Measurements from ENCODE around the gene FIG4. TPM values are rescaled to one million over a fixed set of nuclear protein-coding genes. Genes with fewer than 3 reads are reported as not detected.

Gene FIG4
- total RNA-seq, 1 experiment from 2014 or later: 23.1 TPM

DNA sequence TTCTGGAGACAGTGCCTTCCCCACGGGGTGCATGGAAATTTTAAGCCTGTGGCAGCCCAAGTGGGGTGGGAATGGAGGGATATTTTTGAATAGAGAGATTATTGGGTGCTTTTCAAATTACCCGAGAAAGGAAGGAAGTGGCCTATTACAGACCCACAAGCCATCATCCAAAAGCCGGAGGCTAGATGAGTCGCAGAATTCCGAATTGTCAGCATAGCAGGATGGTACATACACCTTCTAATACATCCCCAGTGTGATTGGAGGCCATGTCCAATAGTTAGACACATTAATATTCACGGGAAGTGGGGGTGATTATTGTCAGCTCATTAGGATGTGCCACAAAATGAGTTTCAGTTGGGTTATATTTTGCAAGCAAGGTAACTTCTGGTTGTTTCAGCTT, 133.0 kb downstream of the FIG4 start:
- no peak overlapping the region for H4K91ac ChIP-seq (ENCODE audit: insufficient read length, low read depth, low read length)
- no peak overlapping the region for H2AFZ ChIP-seq (ENCODE audit: low read length)
- H3K9me3 Mint-ChIP-seq: peaks cover 0 to 2% of the 10 kb centered on the region in 2 experiments; a peak in 1 of 5 replicates
- H2BK20ac ChIP-seq (ENCODE audit: low read depth, low read length, poor library complexity, severe bottlenecking): no peak overlapping the region
- no peak overlapping the region for H3K4ac ChIP-seq (ENCODE audit: low read depth, low read length)
- no peaks in the 10 kb centered on the region for H3K4me1 ChIP-seq (ENCODE audit: insufficient read depth, low read length)
- H3K18ac ChIP-seq (ENCODE audit: insufficient read length, low read depth, low read length): no peak overlapping the region
- peaks cover 0 to 16% (median 12%) of the 10 kb centered on the region in 3 experiments; a peak in 6 of 7 replicates for H3K36me3 Mint-ChIP-seq (ENCODE audit: insufficient read depth in 1 of 3, low read depth in 3 of 3)
- no peaks in the 10 kb centered on the region for H3K23me2 ChIP-seq (ENCODE audit: insufficient read length, low read depth, low read length, poor library complexity, severe bottlenecking)
- H3K9ac ChIP-seq (ENCODE audit: extremely low read depth, insufficient read length, low read length): no peak overlapping the region
- no peaks in the 10 kb centered on the region for H4K20me1 ChIP-seq (ENCODE audit: control insufficient read depth, insufficient read depth, insufficient read length)
- no peak overlapping the region for H4K8ac ChIP-seq (replicated peaks; ENCODE audit: insufficient read length, low read depth, low read length)
- H2BK12ac ChIP-seq (ENCODE audit: insufficient read length, low read depth, low read length): no peak overlapping the region
- no peak for DNase-seq
- H3K56ac ChIP-seq (ENCODE audit: insufficient read length, low read depth, low read length): no peak overlapping the region
- H2BK5ac ChIP-seq (ENCODE audit: insufficient read length, low read length): no peak overlapping the region
- no CpG with 5 or more reads among the region's 6 CpGs for WGBS (ENCODE audit: extremely low coverage, insufficient read length, low lambda C conversion rate)
- H3K4me1 Mint-ChIP-seq: peaks cover 10% of the 10 kb centered on the region in 2 experiments
- no peak overlapping the region for H4K5ac ChIP-seq (ENCODE audit: insufficient read length, low read depth, low read length)
- no peaks in the 10 kb centered on the region for H3K27me3 ChIP-seq (ENCODE audit: insufficient read depth, low read length)
- no peak overlapping the region for H3K27ac ChIP-seq (ENCODE audit: insufficient read length, low read depth, low read length)
- no peaks in the 10 kb centered on the region for H3K27me3 Mint-ChIP-seq (ENCODE audit: low read depth)
- H3K79me2 ChIP-seq (ENCODE audit: insufficient read depth, low read length): no peaks in the 10 kb centered on the region
- H3K4me2 ChIP-seq (ENCODE audit: insufficient read depth, insufficient read length, low read length): no peak overlapping the region
- H2BK120ac ChIP-seq (ENCODE audit: low read depth, low read length, poor library complexity, severe bottlenecking): no peak overlapping the region
- H3T11ph ChIP-seq (ENCODE audit: low read length): no peak overlapping the region
- H2BK15ac ChIP-seq (ENCODE audit: low read depth, low read length): no peak overlapping the region
- H3K79me1 ChIP-seq (ENCODE audit: insufficient read depth, low read depth, low read length, poor library complexity, severe bottlenecking): no peaks in the 10 kb centered on the region
- no peak overlapping the region for H3K27ac Mint-ChIP-seq
- H3K4me3 Mint-ChIP-seq: no peak overlapping the region
- H3K23ac ChIP-seq (ENCODE audit: insufficient read length, low read depth, low read length): no peak overlapping the region
- TF ChIP-seq CTCF (conservative IDR thresholded peaks at IDR 0.05): no peak
- H2AK5ac ChIP-seq (ENCODE audit: insufficient read length, low read length): no peak overlapping the region
- no peaks in the 10 kb centered on the region for H3K9me3 ChIP-seq (ENCODE audit: control insufficient read depth, low read depth, low read length)
- H3K14ac ChIP-seq (ENCODE audit: insufficient read depth, low read length): no peak overlapping the region
